HG02943 (cell line): ENCODE measurements around the gene TOM1L2.
"Not testable (repeated sequence)": the region's sequence is repeated elsewhere in the genome, so short reads cannot be mapped to it uniquely, and the experiment has no call there.

Experiments used
- ATAC-seq: cut with Tn5 transposase; IDR thresholded peaks from one replicate; pipeline ENCODE4 v1.9.1; 2021; ENCODE audit warnings: mild to moderate bottlenecking, low read depth, moderate library complexity; ENCODE audit not compliant: unreplicated experiment

TOM1L2 gene

DNA sequence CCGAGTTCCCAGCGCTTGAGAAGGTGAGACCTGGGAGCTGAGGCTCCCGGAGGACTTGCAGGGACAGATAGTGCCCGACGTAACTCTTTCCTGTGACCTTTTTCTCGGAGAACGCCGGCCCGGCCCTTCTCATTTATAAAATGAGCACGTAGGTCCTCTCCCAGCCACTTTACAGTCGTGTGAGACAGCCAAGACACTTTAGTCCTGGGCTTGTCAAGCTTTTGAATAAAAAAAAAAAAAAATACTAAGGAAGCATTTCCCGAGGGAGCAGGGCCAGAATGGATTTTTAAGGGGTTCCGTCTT lies 703 bp upstream of the TOM1L2 start:
- ATAC-seq = no peak

DNA sequence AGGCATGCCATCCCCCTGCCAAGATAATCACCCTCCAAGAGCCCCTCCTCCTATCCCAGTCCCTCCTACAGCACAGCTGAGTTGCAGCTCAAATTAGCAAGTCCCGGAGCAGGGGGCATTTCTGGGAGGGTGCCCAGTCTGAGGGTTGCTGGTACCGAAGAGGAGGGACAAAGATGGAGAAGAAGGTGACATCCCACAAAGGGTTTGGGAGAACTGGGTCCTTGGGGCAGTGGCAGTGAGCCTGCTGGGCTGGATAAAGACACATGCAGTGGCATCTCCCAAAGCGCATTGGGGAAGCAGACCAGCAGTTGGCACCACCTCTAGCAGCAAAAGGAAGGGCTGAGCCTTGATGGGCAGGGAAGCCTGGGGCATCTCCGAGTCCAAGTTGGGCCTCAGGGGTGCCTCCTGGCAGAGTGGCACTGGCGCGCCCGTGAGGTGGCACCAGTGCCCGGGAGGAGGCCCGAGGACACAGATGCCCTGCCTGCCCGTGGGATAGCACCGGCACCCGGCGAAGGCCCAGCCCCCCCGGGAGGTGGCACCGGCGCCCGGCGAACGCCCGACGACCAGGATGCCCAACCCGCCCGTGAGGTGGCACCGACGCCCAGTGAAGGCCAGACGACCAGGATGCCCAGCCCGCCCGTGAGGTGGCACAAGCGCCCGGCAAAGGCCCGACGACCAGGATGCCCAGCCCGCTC lies 622 bp downstream of the TOM1L2 start:
- no peak for ATAC-seq

DNA sequence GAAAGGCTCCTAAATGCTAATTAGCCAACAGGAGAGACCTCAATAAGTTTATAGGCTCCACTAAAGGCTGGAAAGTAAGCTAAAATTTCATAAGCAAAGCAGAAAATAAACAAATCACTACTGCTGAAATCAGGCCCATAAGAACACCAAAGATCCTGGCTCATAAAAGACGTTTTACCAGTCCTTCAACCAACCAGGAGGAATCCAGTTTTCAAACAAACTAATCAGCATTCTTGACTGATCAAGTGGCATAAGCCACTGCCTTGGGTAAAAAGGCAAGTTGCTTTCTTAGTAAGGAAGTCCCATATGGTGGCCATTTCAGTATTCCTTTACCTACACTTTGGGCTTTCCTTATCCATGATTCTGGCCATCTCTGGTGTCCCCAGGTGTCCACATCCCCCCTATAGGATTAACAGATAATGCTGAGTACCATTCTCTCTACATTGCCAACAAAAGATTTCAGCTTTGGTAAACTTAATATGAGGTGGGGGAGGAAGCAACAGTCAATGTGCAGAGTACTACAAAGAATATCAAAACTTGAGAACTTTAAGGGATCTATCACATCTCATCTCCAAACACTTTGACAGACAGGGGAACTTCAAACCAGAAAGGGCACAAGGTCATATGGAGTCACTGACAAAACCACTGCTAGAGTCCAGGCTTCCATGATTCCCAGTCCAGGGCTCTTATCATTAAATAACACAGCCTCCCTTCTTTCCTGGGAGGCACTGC lies 1.3 kb downstream of the TOM1L2 start:
- no peak for ATAC-seq

DNA sequence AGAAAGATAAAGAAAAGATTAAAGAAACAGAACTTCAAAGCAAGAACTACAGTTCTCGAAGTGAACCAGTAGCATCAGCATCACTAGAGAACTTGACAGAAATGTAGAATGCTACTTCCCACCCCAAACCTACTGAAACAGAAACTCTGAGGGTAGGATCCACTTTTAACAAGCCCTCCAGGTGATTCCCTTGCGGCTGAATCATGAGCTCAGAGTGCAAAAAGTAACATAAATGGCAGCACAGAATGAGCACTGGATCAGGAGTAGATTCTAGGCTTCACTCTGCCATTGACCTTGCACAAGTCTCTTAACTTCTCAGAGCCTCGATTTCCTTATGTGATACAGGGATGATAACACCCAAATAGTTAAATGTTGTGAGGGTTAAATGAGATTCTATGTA lies 5.8 kb downstream of the TOM1L2 start:
- no peak for ATAC-seq

DNA sequence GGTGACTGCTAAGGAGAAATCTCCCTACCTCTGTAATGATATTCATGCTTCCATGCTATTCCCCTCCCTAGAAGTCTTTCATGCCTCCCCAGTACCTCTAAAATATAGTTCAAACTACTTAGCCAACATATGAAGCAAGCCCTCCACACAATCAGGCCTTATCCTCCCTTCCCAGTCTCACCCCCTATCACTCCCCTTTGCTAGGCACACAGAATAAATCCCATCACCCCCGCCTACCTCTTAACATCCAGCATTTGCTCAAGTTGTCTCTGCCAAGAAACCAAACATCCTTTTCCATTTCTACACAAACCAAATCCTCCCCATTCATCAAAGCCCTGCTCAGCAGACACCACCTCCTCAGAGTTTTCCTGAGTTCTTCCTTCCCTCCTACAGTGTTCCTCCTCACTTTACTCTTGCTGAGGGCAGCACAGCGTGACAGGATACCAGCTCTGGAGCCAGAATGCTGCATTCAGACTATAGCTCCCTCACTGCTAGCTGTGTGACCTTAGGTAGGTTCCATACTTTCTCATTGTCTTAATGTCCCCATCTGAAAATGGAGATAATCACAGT lies 7.0 kb downstream of the TOM1L2 start:
- ATAC-seq = no peak

DNA sequence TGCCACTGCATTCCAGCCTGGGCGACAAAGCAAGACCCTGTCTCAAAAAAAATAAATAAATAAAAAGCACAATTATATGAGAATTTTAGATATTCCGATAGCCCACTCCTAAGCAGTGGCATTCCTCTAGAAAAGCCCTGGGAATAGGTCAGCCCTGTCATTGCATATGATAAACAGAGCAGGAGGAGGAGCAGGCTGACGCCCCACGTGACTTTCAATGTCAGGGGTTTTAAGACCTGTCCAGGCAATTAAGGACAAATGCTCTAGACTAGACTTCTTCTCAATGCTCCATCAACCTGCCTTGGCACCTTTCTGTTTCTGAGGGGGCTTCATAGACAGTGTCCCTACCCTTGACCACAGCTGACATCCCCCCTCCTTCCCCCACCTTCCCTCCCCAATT lies 7.5 kb downstream of the TOM1L2 start:
- no peak for ATAC-seq

DNA sequence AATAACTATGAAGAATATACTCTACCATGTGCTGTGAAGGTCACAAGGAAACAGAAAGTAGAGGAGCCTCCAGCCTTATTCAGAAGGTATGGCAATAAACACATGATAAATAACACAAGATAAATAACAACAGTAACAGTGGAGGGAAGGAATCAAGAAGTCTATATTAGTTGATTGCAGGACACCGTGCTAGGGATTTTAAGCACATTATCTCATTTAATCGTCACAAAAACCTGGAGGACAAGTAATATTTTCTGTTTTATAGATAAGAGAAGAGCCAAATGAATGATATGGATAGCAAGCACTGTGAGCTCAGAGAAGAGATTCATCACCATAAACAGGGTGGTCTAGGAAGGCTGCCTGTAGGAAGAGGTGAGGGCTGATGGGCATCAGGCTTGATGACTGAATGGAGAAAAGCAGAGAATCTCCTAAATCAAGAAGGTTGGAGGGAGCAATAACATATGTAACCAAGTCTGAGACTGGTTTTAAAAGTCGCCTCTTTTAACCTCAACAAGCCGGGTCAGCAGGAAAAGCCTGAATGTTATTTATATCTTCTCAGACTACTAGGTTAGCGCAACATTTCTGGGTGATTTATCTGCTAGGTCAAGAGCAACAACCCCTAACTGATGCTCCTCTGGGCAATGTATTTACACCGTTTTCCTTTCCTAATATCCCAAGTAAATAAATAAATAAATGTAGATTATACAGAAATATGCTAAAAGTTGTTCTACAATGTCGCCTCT lies 8.3 kb downstream of the TOM1L2 start:
- no peak for ATAC-seq

DNA sequence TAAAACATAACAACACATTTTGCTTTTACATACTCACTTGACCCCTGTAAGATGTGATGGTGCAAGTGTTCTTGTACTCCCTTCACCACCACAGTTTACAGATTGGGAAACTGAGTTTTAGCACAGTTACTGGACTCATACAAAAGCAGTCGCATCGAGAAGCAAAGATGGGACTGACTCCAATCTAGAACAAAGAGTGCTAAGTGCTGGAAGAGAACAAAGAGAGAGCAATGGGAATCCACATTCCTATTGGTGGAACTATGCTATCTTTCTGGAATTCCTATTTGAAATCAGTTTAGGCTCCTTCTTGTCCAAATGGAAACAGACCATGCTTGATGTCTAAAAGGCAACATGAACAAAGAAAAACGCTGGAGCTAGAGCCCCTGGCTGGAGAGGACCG lies 9.1 kb downstream of the TOM1L2 start:
- no peak for ATAC-seq

DNA sequence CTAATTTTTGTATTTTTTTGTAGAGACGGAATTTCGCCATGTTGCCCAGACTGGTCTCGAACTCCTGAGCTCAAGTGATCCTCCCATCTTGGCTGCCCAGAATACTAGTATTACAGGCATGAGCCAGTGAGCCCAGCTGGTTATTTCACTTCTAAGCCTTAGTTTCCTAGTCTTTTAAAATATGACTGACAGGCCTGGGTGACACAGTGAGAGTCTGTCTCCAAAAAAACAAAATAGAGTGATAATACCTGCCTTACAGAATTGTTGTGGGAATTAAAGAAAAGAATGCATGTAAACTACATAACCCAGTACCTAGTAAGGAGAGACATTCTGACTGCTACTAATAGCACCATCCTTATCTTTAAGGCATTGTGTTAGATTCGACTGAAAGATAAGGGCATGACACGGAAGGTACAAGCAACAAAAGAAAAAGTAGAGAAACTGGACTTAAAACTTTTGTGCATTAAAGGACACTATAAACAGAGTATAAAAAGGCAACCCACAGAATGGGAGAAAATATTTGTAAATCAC lies 11.6 kb downstream of the TOM1L2 start:
- no peak for ATAC-seq

DNA sequence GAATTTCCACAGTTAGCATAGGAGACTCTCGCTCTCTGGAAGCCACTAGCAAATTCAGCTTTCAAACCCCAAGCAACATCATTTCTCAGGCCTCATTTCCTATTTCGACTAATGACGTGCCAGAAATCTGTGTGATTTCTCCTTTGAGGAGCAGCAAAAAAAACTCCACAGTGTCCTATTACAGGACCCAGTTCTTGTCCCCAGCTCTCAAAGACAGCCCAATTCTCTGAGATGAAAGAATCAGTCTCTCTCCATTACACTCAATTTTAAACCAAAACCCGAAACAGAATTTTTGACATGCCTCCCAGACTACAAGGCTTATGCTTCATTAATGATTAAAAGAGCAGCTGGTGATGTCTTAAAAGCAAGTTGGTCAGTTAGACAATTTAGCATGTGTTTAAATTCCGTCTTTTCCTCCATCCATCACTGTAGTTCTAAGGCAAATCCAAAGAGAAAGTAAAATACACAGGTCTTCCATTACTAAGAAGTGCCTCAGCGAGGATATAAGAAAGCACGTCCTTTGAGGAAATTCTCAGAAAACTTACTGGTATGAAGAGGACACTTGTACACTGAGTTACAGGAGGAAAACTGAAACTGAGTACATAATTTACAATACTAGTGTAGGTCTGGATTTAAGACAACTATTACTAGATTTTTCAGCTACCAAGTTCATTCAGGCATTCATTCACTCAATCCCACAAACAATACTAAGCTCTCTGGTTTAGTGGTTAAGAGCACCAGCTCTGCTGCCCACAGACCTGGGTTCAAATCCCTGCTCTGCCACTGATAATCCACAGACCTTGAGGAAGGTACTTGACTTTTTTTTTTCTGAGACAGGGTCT lies 12.5 kb downstream of the TOM1L2 start:
- peak; percentile 55 for ATAC-seq

DNA sequence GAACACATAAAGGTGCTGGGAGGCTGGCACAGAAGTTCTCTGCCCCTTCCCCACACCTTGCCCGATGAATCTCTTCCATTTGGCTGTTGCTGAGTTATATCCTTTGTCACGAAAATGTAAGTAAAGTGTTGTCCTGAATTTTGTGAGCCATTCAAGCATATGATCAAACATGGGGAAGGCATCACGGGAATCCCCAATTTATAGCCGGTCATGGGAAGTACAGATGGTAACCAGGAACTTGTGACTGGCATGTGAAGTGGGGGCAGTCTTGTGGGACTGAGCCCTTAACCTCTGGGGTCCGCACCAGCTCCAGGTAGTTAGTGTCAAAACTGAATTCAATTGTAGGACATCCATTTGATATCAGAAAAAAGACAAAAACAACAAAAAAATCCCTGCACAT lies 13.2 kb downstream of the TOM1L2 start:
- ATAC-seq = no peak

DNA sequence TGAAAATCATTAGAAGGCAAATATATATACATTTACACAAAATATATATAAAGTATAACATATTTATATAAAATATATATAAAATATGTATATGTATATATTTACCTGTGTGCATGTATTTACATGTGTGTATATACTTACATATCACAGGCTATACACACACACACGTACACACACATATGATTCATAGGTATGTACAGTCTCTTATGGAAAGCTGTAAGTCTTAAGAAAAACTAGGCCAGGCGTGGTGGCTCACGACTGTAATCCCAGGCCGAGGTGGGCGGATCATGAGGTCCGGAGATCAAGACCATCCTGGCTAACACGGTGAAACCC lies 14.7 kb downstream of the TOM1L2 start:
- no peak for ATAC-seq

DNA sequence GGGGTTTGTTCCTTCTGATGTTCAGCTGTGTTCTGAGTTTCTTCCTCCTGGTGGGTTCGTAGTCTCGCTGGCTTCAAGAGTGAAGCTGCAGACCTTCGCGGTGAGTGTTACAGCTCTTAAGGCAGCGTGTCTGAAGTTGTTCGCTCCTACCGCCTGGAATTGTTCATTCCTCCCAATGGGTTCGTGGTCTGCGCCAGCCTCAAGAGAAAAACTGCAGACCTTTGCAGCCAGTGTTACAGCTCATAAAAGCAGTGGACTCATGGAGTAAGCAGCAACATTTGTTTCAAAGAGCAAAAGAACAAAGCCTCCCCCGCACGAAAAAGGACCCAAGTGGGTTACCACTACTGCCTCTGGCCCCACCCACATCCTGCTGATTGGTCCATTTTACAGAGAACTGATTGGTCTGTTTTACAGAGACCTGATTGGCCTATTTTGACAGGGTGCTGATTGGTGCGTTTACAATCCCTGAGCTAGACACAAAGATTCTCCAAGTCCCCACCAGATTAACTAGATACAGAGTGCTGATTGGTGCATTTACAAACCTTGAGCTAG lies 16.3 kb downstream of the TOM1L2 start:
- not testable (repeated sequence) for ATAC-seq

DNA sequence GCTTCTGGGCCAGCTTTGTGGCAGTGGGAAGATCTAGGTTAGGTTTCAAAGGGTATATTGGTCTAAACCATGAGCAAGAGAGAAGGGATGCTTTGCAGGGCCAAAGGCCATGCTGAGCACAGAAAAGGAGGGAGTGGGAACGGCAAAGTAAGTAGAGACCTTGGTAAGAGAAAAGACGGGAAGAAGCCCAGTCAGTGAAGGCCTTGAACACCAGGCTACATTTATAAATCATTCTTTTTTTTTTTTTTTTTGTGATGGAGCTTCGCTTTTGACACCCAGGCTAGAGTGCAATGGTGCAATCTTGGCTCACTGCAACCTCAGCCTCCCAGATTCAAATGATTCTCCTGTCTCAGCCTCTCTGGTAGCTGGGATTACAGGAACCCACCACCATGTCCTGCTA lies 18.1 kb downstream of the TOM1L2 start:
- no peak for ATAC-seq

DNA sequence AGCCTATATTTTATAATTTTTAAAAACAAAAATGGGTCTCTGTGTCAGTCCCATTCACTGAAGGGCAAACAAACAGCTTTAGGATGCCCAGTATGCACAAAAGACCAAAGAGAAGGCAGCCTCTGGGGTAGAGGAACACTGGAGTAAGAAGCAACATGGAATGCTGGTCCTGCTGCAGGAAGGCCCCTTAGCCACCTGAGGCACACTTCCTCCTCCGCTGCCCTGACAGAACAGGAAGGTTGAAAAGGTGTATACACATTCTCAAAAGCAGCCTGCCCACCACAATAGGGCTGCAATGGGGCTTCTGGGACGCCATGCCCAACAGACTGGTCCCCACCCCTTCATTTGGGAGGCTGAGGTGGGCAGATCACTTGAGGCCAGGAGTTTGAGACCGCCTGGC lies 19.5 kb downstream of the TOM1L2 start:
- no peak for ATAC-seq

DNA sequence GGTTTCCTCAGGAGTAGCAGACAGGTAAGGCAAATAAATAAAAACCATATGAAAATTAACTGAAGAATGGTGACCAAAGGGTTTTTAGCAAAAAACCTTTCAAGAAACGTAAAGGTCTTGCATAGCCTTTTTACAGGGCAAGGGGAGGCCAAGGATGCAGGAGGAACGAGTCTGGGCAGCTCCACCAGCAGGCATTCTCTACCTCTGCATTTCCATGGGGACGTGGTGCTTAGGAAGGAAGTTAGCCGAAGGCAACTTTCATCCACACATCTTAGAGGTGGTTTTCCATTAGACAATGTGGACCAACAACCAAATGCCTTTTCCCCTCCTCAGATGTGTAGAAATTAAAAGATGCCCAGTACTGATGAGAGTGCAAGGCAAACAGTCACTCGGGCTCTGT lies 20.7 kb downstream of the TOM1L2 start:
- ATAC-seq = no peak

DNA sequence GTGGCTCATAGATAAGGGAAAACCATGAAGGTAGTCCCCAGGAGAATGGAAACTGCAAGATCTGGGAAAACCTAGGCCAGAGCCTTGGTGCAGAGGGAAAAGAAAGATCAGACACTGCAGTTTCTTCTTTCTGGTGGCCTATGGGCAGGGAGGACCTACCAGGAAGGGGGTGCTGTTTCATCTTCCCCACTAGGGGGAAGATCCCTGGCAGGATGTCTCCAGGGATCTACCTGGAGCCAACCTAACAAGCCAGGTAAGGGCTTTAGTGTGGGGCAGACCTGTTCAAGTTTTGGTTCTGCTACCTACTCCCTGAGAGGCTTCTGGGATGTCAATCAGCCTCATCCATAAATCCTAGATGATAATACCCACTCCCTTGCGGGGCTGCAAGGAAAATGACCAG lies 21.4 kb downstream of the TOM1L2 start:
- no peak for ATAC-seq

DNA sequence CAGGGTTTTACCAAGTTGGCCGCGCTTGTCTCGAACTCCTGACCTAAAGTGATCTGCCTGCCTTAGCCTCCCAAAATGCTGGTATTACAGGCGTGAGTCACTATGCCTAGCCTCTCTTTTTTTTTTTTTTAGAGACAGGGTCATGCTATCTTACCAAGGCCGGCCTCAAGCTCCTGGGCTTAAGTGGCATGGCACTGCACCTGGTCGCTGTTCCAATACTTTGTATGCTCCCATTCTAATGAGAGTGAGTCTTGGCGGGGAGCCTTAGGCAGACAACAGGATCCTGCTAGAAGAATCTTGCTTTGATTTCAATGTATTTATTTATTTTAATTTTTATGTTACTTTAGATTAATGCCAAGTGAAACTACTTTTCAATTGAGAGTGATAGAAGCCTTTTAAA lies 21.9 kb downstream of the TOM1L2 start:
- ATAC-seq = no peak

DNA sequence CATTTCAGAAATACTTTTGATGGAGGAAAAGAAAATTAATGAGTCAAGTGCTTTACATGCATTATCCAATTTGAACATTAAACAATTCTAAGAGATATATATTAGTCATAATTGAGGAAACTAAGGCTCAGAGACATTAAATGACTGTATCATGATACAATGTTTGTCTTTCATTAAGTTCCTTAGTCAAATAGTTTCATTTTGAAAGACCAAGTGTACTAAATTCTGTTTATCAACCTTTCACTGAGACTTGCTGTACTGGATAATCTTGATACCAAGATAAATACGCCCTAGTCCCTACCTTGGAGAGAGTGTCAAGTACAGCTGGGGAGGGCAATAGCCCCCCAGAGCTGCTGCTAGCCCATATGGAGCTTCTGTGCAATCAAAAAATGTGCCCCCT lies 24.2 kb downstream of the TOM1L2 start:
- no peak for ATAC-seq

DNA sequence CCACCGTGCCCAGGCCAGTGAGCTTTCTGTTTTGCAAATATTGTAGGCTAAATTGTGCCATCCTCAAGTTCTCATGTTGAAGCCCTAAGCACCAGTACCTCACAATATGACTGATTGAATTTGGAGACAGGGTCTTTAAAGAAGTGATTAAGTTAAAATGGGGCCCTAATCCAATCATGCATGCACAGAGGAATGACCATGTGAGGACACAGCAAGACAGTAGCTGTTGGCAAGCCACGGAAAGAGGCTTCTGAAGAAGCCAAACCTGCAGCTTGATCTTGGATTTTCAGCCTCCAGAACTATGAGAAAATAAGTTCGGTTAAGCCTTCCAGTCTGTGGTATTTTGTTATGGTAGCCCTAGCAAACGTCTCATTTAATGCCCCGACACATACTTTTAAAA lies 24.9 kb downstream of the TOM1L2 start:
- no peak for ATAC-seq
